AG04449 (cell line): ENCODE measurements around the gene FKBP5.

Source experiments
- CTCF ChIA-PET: fragments of 350-600 bp; formaldehyde crosslinking; extraction: SDS; loops from one replicate; lab custom pipeline; 2021; ENCODE audit warnings: antibody characterized with exemption; lab: Yijun Ruan, JAX
- POLR2A ChIA-PET: fragments of 400-600, 350-600 bp; formaldehyde crosslinking; extraction: SDS; loops from one replicate; lab custom pipeline; 2020; ENCODE audit warnings: antibody characterized with exemption, inconsistent platforms; lab: Yijun Ruan, JAX
- DNase-seq: peaks from one replicate; pipeline ENCODE4 v3.0.0-alpha.2; 2010; ENCODE audit warnings: low read depth, low spot score
- H3K4me3 ChIP-seq: 2 replicates; pipeline ENCODE4 v1.5.1; 2011; ENCODE audit warnings: low read depth, mild to moderate bottlenecking, control low read depth, low read length
- TF ChIP-seq, protein P1 (sequence below): IDR thresholded peaks from one replicate; pipeline ENCODE4 v1.5.1; 2011; ENCODE audit warnings: mild to moderate bottlenecking, moderate library complexity, low read length, control low read depth, inconsistent platforms; ENCODE audit not compliant: insufficient read depth; ENCODE audit errors: missing control alignments

The FKBP5 gene

DNA sequence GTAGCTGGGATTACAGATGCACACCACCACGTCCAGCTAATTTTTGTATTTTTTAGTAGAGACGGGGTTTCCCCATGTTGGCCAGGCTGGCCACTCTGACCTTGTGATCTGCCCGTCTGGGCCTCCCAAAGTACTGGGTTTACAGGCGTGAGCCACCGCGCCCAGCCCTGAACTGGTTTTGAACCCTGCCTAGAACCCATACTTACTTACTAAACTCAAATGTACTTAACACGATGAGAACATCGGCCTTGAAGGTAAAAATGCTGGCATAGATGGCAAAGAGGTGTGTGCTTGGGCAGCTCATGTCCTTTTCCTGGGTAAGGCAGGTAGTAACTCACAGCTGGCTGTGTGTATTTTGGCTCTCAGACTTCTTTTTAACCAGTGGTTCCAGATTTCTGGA, 44.9 kb upstream of the FKBP5 start:
- H3K4me3 ChIP-seq, result no peak overlapping the region
- POLR2A ChIA-PET, result no interaction called here
- CTCF ChIA-PET, result interaction anchor here (0.5 to 4.0 kb wide), 14 partner anchors 10 to 217 kb away, joined by 3 to 49 read pairs (median 3); no protein-coding TSS in a partner anchor
- DNase-seq, result no peak
- TF ChIP-seq, protein P1, sequence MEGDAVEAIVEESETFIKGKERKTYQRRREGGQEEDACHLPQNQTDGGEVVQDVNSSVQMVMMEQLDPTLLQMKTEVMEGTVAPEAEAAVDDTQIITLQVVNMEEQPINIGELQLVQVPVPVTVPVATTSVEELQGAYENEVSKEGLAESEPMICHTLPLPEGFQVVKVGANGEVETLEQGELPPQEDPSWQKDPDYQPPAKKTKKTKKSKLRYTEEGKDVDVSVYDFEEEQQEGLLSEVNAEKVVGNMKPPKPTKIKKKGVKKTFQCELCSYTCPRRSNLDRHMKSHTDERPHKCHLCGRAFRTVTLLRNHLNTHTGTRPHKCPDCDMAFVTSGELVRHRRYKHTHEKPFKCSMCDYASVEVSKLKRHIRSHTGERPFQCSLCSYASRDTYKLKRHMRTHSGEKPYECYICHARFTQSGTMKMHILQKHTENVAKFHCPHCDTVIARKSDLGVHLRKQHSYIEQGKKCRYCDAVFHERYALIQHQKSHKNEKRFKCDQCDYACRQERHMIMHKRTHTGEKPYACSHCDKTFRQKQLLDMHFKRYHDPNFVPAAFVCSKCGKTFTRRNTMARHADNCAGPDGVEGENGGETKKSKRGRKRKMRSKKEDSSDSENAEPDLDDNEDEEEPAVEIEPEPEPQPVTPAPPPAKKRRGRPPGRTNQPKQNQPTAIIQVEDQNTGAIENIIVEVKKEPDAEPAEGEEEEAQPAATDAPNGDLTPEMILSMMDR, result no peak

- peak; percentile 29 for DNase-seq
- TF ChIP-seq, protein P1, result no peak
- ChIA-PET CTCF (interaction anchor here (0.7 to 4.0 kb wide), 6 partner anchors 10 to 209 kb away, joined by 3 to 40 read pairs (median 3); no protein-coding TSS in a partner anchor), POLR2A (interaction anchor here (1.4 kb wide), 1 partner anchor 141 kb away, joined by 4 read pairs; no protein-coding TSS in a partner anchor)
- peak overlapping the region; percentile 65 for H3K4me3 ChIP-seq
These were observed 43.2 kb upstream of the FKBP5 start for GRCh38 chr6:35731736-35732532.

DNA sequence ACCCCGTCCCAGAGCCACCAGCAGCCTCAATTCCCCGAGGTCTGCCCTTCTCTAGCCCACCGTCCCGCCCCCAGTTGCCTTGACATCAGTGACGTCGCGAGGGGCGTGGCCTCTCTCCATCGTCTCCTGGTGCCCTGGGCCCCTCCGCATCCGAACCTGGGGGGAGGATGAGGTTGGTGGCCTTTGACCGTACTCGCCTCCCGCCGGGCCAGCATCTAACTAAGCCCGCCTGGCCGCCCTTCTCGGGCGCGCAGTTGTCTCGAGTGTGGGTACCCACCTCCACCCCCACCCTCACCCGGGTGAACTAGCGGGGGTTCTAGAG, 42.7 kb upstream of the FKBP5 start:
- CTCF ChIA-PET, result interaction anchor here (1.8 to 4.0 kb wide), 2 partner anchors 147 to 209 kb away, joined by 14 to 40 read pairs; no protein-coding TSS in a partner anchor
- no peak for DNase-seq
- TF ChIP-seq, protein P1, result no peak
- POLR2A ChIA-PET, result interaction anchor here (1.4 kb wide), 1 partner anchor 140 kb away, joined by 4 read pairs; no protein-coding TSS in a partner anchor
- peak overlapping the region; percentile 65 for H3K4me3 ChIP-seq

- TF ChIP-seq, protein P1, result no peak
- CTCF ChIA-PET, result interaction anchor here (1.8 to 4.0 kb wide), 2 partner anchors 147 to 208 kb away, joined by 14 to 40 read pairs; no protein-coding TSS in a partner anchor
- DNase-seq, result no peak
- POLR2A ChIA-PET, result interaction anchor here (1.4 kb wide), 1 partner anchor 140 kb away, joined by 4 read pairs; no protein-coding TSS in a partner anchor
- H3K4me3 ChIP-seq, result peak overlapping the region; percentile 65
These were observed 42.2 kb upstream of the FKBP5 start for GRCh38 chr6:35730745-35731413.

DNA sequence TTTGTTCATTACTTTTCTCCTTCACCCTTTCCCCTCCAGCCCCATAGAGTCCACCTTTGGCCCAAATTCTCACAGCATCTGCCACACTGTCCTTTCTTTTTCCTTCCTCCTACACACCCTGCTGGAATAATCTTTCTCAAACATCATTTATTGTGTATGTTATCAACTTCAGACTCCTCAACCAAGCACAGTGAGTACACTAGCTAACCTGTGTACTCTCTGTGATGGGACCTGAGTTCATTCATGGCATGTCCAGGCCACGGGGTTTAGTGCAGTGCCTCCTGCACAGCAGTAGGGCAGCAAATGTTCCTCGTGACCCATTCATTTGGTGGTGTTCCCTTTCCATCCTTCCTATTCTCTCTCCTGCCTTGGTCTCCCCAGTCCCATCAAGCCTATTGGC, 41.0 kb upstream of the FKBP5 start:
- ChIA-PET CTCF (no interaction called here), POLR2A (no interaction called here)
- H3K4me3 ChIP-seq, result no peak overlapping the region
- DNase-seq, result no peak
- TF ChIP-seq, protein P1, result no peak
